Common myeloid progenitor, CD34-positive (primary cell): ENCODE measurements around the gene MAFF.
A peak's percentile ranks its signal among the peaks of the same experiment; 100 is the strongest.
"Not testable (repeated sequence)": the region's sequence is repeated elsewhere in the genome, so short reads cannot be mapped to it uniquely, and the experiment has no call there.

Source experiments
- CTCF ChIA-PET: fragments of 350-600 bp; sonication (Branson Sonifier 250); formaldehyde crosslinking; loops from one replicate; lab custom pipeline; 2021; ENCODE audit warnings: antibody characterized with exemption; lab: Charles Lee
- POLR2A ChIA-PET: fragments of 350-600 bp; sonication (Branson Sonifier 250); formaldehyde crosslinking; loops from one replicate; lab custom pipeline; 2021; ENCODE audit warnings: antibody characterized with exemption; lab: Charles Lee
- DNase-seq, 3 donors: peaks; one replicate each; pipeline versions ENCODE4 v3.0.0 to v3.0.0-alpha.2; 2013
- H3K27ac ChIP-seq, 2 experiments: 1 replicate in 1 of 2; 2 replicates in 1 of 2; pipeline ENCODE4 v1.7.0; 2013; ENCODE audit warnings: inconsistent platforms in 2 of 2, low read length in 2 of 2, mild to moderate bottlenecking in 2 of 2, low read depth in 1 of 2, moderate library complexity in 1 of 2; ENCODE audit not compliant: severe bottlenecking in 2 of 2, insufficient read depth in 1 of 2, poor library complexity in 1 of 2
- H3K27me3 ChIP-seq, 5 experiments: replicated peaks in 2 of 5; 1 replicate in 3 of 5; 2 replicates in 2 of 5; pipeline versions ENCODE4 v1.6.1 to v1.7.0; 2013; ENCODE audit warnings: low read length in 4 of 5, mild to moderate bottlenecking in 2 of 5, moderate library complexity in 2 of 5, inconsistent platforms in 1 of 5; ENCODE audit not compliant: insufficient read depth in 5 of 5, control insufficient read depth in 4 of 5
- H3K36me3 ChIP-seq, 4 experiments: 1 replicate in 2 of 4; 2 replicates in 2 of 4; pipeline versions ENCODE4 v1.6.1 to v1.7.0; 2013; ENCODE audit warnings: low read length in 3 of 4, control low read depth in 1 of 4, mild to moderate bottlenecking in 1 of 4; ENCODE audit not compliant: control insufficient read depth in 4 of 4, insufficient read depth in 4 of 4
- H3K4me1 ChIP-seq, 4 experiments: 1 replicate in 3 of 4; 2 replicates in 1 of 4; pipeline versions ENCODE4 v1.6.1 to v1.7.1; 2013; ENCODE audit warnings: low read length in 3 of 4, mild to moderate bottlenecking in 3 of 4, control low read depth in 1 of 4, inconsistent platforms in 1 of 4, moderate library complexity in 1 of 4; ENCODE audit not compliant: control insufficient read depth in 4 of 4, insufficient read depth in 4 of 4; ENCODE audit errors: control extremely low read depth in 1 of 4
- H3K4me3 ChIP-seq, 7 experiments: 1 replicate in 4 of 7; 2 replicates in 3 of 7; pipeline versions ENCODE4 v1.5.1 to v1.7.0; 2013; ENCODE audit warnings: mild to moderate bottlenecking in 7 of 7, low read length in 6 of 7, moderate library complexity in 6 of 7, inconsistent platforms in 2 of 7, low read depth in 2 of 7, control low read depth in 1 of 7; ENCODE audit not compliant: insufficient read depth in 4 of 7, control insufficient read depth in 1 of 7; ENCODE audit errors: extremely low read depth in 1 of 7
- H3K9me3 ChIP-seq, 5 experiments: 1 replicate in 4 of 5; 2 replicates in 1 of 5; pipeline versions ENCODE4 v1.6.1 to v1.7.1; 2013; ENCODE audit warnings: low read length in 4 of 5, mild to moderate bottlenecking in 2 of 5, inconsistent platforms in 1 of 5, low read depth in 1 of 5, moderate library complexity in 1 of 5; ENCODE audit not compliant: control insufficient read depth in 4 of 5, insufficient read depth in 2 of 5; ENCODE audit errors: control extremely low read depth in 1 of 5
- WGBS: methylation state at CpG from one replicate; pipeline ENCODE4 v1.1.5; 2013; ENCODE audit not compliant: insufficient coverage; 5-methylcytosine and 5-hydroxymethylcytosine counted together

MAFF gene

GRCh38 chr22:38177571-38177925, 24.2 kb upstream of the MAFF start:
- H3K27ac ChIP-seq, DNase-seq, POLR2A ChIA-PET, H3K36me3 ChIP-seq, H3K9me3 ChIP-seq, H3K27me3 ChIP-seq, H3K4me3 ChIP-seq: not testable (repeated sequence)
- CTCF ChIA-PET: interaction anchor here (1.2 to 1.5 kb wide), 3 partner anchors 11 to 30 kb away, joined by 3 to 5 read pairs (median 3); no protein-coding TSS in a partner anchor
- WGBS: 98% methylated on average over 9 of the region's 9 CpGs
- H3K4me1 ChIP-seq: peaks cover 10 to 83% (median 72%) of the 10 kb centered on the region in 4 experiments

- Histone ChIP-seq H3K4me3 (no peak overlapping the region), H3K9me3 (no peaks in the 10 kb centered on the region), H3K27me3 (no peaks in the 10 kb centered on the region), H3K36me3 (no peaks in the 10 kb centered on the region), H3K4me1 (peaks cover 10 to 78% (median 67%) of the 10 kb centered on the region in 4 experiments), H3K27ac (no peak overlapping the region)
- ChIA-PET CTCF (interaction anchor here (1.2 to 1.6 kb wide), 6 partner anchors 10 to 89 kb away, joined by 3 to 7 read pairs (median 3); no protein-coding TSS in a partner anchor), POLR2A (no interaction called here)
- no peak for DNase-seq
- WGBS: 95% methylated on average over 8 of the region's 15 CpGs
Measured at GRCh38 chr22:38177926-38178604, 23.7 kb upstream of the MAFF start.

GRCh38 chr22:38178605-38178937, 23.2 kb upstream of the MAFF start:
- WGBS: no CpG with 5 or more reads among the region's 7 CpGs
- H3K27me3 ChIP-seq, H3K4me3 ChIP-seq, H3K27ac ChIP-seq, H3K36me3 ChIP-seq, DNase-seq, POLR2A ChIA-PET, H3K9me3 ChIP-seq: not testable (repeated sequence)
- H3K4me1 ChIP-seq: peaks cover 10 to 73% (median 62%) of the 10 kb centered on the region in 4 experiments
- CTCF ChIA-PET: interaction anchor here (1.2 to 1.6 kb wide), 5 partner anchors 20 to 88 kb away, joined by 3 to 7 read pairs (median 3); no protein-coding TSS in a partner anchor

- 5% methylated on average over 10 of the region's 14 CpGs for WGBS
Measured at GRCh38 chr22:38180841-38181452, 20.8 kb upstream of the MAFF start.

GRCh38 chr22:38181453-38182200, 20.2 kb upstream of the MAFF start, which contains the start of gene PLA2G6:
PLA2G6 (minus strand) TSS chr22:38181830; CDS start chr22:38169426, 12,404 bp downstream.
- CTCF ChIA-PET: interaction anchor here (0.7 to 1.9 kb wide), 8 partner anchors 8 to 68 kb away, joined by 3 to 10 read pairs (median 3); no protein-coding TSS in a partner anchor

More at GRCh38 chr22:38180841-38181452, 20.8 kb upstream of the MAFF start:
- POLR2A ChIA-PET: interaction anchor here (0.9 to 2.3 kb wide), 5 partner anchors 9 to 519 kb away, joined by 3 to 24 read pairs (median 5); partner anchors contain the start of gene MAFF
- Histone ChIP-seq H3K27ac (peak overlapping the region; percentile 97 to 99), H3K36me3 (no peaks in the 10 kb centered on the region), H3K4me3 (peak overlapping the region; percentile 44 to 89 (median 76)), H3K4me1 (peaks cover 10 to 51% (median 43%) of the 10 kb centered on the region in 4 experiments), H3K27me3 (no peaks in the 10 kb centered on the region), H3K9me3 (no peaks in the 10 kb centered on the region)
- CTCF ChIA-PET: interaction anchor here (0.7 to 1.9 kb wide), 4 partner anchors 14 to 44 kb away, joined by 3 to 10 read pairs (median 5); partner anchors contain the start of gene MAFF
- peak in 2 of 3 donors; percentile 45 to 48 for DNase-seq

GRCh38 chr22:38184788-38185187, 17.0 kb upstream of the MAFF start:
- no peaks in the 10 kb centered on the region for H3K36me3 ChIP-seq
- no peak overlapping the region for H3K27ac ChIP-seq
- H3K4me3 ChIP-seq: no peak overlapping the region
- CTCF ChIA-PET: interaction anchor here (0.6 kb wide), 1 partner anchor 353 kb away, joined by 3 read pairs; no protein-coding TSS in a partner anchor
- POLR2A ChIA-PET: no interaction called here
- DNase-seq: no peak
- H3K4me1 ChIP-seq: peaks cover 7 to 21% (median 20%) of the 10 kb centered on the region in 4 experiments
- no peaks in the 10 kb centered on the region for H3K27me3 ChIP-seq
- no peaks in the 10 kb centered on the region for H3K9me3 ChIP-seq
- 96% methylated on average over 6 of the region's 7 CpGs for WGBS

More at GRCh38 chr22:38181453-38182200, 20.2 kb upstream of the MAFF start, which contains the start of gene PLA2G6:
- Histone ChIP-seq H3K27ac (peak within 1 kb of the TSS; percentile 97 to 99), H3K9me3 (no peaks in the 10 kb centered on the region), H3K27me3 (no peaks in the 10 kb centered on the region), H3K4me3 (peak within 1 kb of the TSS; percentile 44 to 89 (median 76)), H3K36me3 (no peaks in the 10 kb centered on the region), H3K4me1 (peaks cover 10 to 45% (median 36%) of the 10 kb centered on the region in 4 experiments)
- under 1% methylated on average over 34 of the region's 48 CpGs for WGBS
- DNase-seq: peak; percentile 97 to 98 (median 98)
- POLR2A ChIA-PET: interaction anchor here (1.0 to 2.3 kb wide), 3 partner anchors 11 to 39 kb away, joined by 3 to 24 read pairs (median 6); partner anchors contain the start of gene MAFF
